Measurements from ENCODE around the gene NBPF3. TPM values are rescaled to one million over a fixed set of nuclear protein-coding genes. Genes with fewer than 3 reads are reported as not detected.
"Not testable (repeated sequence)": the region's sequence is repeated elsewhere in the genome, so short reads cannot be mapped to it uniquely, and the experiment has no call there.

NBPF3 gene
- total RNA-seq (1 to 10 TPM; 5.7 to 6.6 TPM), polyA plus RNA-seq (1 to 10 TPM; 2.6 to 3.7 TPM)
- long read RNA-seq, donor 1, partial matches to known transcripts: 0 of 3 reads
- long read RNA-seq, donor 1, other reads (novel, unspliced or antisense): 3 of 3 reads
- long read RNA-seq, donor 2, partial matches to known transcripts: 1 of 4 reads
- long read RNA-seq, donor 2, other reads (novel, unspliced or antisense): 3 of 4 reads

DNA sequence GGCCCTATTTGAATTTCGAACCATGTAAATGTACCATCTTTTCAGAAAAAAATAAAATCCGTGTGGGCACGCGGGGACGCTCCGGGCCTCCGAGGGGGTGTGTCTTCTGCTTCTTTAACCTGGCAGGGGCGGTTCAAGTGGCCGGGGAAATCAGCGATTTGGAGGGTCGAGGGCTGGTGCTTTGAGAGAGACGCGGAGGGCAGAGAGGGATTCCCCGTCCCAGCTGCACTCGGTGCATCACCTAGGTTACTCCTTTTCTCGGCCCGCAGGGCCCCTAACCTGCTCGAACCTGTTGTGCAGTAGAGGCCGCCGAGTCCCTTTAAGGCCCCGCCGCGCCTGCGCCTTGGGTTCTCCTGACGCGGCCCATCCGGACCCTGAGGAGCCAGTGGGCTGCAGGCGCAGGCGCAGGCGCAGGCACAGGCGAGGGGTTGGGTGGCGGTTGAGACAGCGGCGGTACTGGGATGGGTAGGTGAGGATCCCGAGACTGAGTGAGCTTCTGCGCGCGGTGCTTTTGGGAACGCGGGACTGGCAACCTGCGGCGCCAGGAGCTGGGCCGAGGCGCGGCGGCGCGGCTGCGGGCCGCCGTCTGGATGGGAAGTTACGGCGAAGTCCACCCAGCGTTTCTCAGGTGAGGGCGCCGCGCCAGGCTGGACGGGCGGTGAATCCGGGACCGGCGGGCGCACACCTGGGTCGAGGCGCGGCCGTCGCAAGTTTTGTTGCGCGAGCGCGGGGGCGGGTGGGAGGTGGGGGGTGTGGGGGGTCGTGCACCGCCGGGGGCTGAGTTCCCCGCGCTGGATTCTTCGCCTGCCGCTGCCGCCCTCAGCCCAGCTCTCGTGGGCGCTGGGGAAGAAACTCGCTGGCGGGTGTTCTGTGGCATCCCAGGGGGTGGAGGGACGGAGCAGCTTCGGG lies at the start of gene NBPF3:
Gene NBPF3 (plus strand): TSS at position 417 of the 909 bp plus-strand sequence. CDS start 4,950 bp downstream, outside the sequence.
- WGBS, 2 donors: 0 to 1% methylated on average over 52 to 87 of the region's 87 CpGs

DNA sequence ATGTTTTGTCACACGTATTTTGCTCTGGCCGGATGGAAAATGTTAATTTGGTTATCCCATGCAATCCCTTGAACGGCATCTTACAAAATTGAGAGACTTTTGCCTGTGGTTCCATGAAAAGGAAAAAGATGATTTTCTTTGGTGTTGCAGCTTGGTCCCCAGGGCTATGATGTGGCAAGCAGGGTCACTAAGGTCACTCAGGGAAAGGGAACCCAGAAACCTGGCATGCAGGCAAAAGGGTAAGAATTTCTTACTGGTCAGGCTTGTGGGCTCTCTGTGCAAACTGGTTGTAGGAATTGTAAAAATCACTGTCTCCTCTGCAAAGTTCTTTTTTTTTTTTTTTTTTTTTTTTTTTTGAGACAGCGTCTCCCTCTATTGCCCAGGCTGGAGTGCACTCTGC lies 48.4 kb upstream of the NBPF3 start:
- Histone ChIP-seq H3K4me1 (ENCODE audit: control insufficient read depth in 1 of 2, insufficient read depth in 2 of 2, low read length in 2 of 2) (no peaks in the 10 kb centered on the region), H3K4me3 (ENCODE audit: low read length in 2 of 2) (no peak overlapping the region), H3K36me3 (ENCODE audit: control insufficient read depth in 1 of 2, insufficient read depth in 2 of 2, low read length in 1 of 2) (no peaks in the 10 kb centered on the region), H3K27me3 (ENCODE audit: control insufficient read depth in 1 of 2, insufficient read depth in 2 of 2, low read length in 1 of 2) (no peaks in the 10 kb centered on the region), H3K27ac (ENCODE audit: low read depth in 1 of 2, low read length in 2 of 2) (no peak overlapping the region), H3K9me3 (ENCODE audit: control insufficient read depth, low read length) (no peaks in the 10 kb centered on the region)
- intact Hi-C loops (cut with DNase I): no loop called here
- 83 to 84% methylated on average over 4 of the region's 4 CpGs for WGBS, 2 donors
- ATAC-seq (ENCODE audit: low FRiP score) (no peak), DNase-seq (no peak)

More for the DNA sequence above, at the start of gene NBPF3:
- H3K4me1 ChIP-seq (ENCODE audit: control insufficient read depth in 1 of 2, insufficient read depth in 2 of 2, low read length in 2 of 2): no peaks in the 10 kb centered on the region
- DNase-seq (peak; percentile 83 to 95), ATAC-seq (ENCODE audit: low FRiP score) (peak; percentile 98)
- intact Hi-C loops (cut with DNase I): no loop called here
- H3K9me3 ChIP-seq (ENCODE audit: control insufficient read depth, low read length): no peaks in the 10 kb centered on the region
- H3K27ac ChIP-seq (ENCODE audit: low read depth in 1 of 2, low read length in 2 of 2): no peak within 1 kb of the TSS
- H3K27me3 ChIP-seq (ENCODE audit: control insufficient read depth in 1 of 2, insufficient read depth in 2 of 2, low read length in 1 of 2): no peaks in the 10 kb centered on the region
- peak within 1 kb of the TSS; percentile 35 to 85 for H3K4me3 ChIP-seq (ENCODE audit: low read length in 2 of 2)
- no peaks in the 10 kb centered on the region for H3K36me3 ChIP-seq (ENCODE audit: control insufficient read depth in 1 of 2, insufficient read depth in 2 of 2, low read length in 1 of 2)

GRCh38 chr1:21392587-21393263 lies 47.2 kb upstream of the NBPF3 start:
- ATAC-seq (ENCODE audit: low FRiP score) (no peak), DNase-seq (no peak)
- WGBS, 2 donors: 78 to 81% methylated on average over 15 of the region's 15 CpGs
- no peaks in the 10 kb centered on the region for H3K36me3 ChIP-seq (ENCODE audit: control insufficient read depth in 1 of 2, insufficient read depth in 2 of 2, low read length in 1 of 2)
- intact Hi-C loops (cut with DNase I): no loop called here
- no peaks in the 10 kb centered on the region for H3K4me1 ChIP-seq (ENCODE audit: control insufficient read depth in 1 of 2, insufficient read depth in 2 of 2, low read length in 2 of 2)
- no peaks in the 10 kb centered on the region for H3K9me3 ChIP-seq (ENCODE audit: control insufficient read depth, low read length)
- H3K27ac ChIP-seq (ENCODE audit: low read depth in 1 of 2, low read length in 2 of 2): no peak overlapping the region
- no peak overlapping the region for H3K4me3 ChIP-seq (ENCODE audit: low read length in 2 of 2)
- no peaks in the 10 kb centered on the region for H3K27me3 ChIP-seq (ENCODE audit: control insufficient read depth in 1 of 2, insufficient read depth in 2 of 2, low read length in 1 of 2)

DNA sequence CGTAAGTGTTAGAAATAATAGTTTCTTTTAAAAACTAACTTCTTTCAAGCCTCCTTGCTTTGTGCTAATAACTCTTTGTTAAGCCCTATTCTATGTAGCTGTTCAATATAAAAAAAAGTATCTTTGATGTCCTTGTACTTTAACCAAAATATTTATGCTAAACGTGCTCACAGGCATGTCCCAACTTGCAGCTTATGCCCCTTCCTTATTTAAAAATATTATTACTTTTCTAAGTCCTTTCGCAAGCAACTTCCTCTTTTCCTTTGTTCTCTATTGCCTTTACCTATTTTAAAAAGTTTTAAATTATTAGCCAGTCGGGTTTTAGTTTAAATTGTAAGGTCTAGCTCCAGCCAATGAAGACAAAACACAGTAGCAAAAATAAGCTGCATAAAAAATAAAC lies 43.4 kb upstream of the NBPF3 start:
- DNase-seq (no peak), ATAC-seq (ENCODE audit: low FRiP score) (no peak)
- intact Hi-C loops (cut with DNase I): no loop called here
- no peaks in the 10 kb centered on the region for H3K36me3 ChIP-seq (ENCODE audit: control insufficient read depth in 1 of 2, insufficient read depth in 2 of 2, low read length in 1 of 2)
- no peaks in the 10 kb centered on the region for H3K4me1 ChIP-seq (ENCODE audit: control insufficient read depth in 1 of 2, insufficient read depth in 2 of 2, low read length in 2 of 2)
- no peaks in the 10 kb centered on the region for H3K27me3 ChIP-seq (ENCODE audit: control insufficient read depth in 1 of 2, insufficient read depth in 2 of 2, low read length in 1 of 2)
- H3K27ac ChIP-seq (ENCODE audit: low read depth in 1 of 2, low read length in 2 of 2): no peak overlapping the region
- WGBS, 2 donors: 58 to 59% methylated on average over 4 of the region's 4 CpGs
- H3K9me3 ChIP-seq (ENCODE audit: control insufficient read depth, low read length): no peaks in the 10 kb centered on the region
- no peak overlapping the region for H3K4me3 ChIP-seq (ENCODE audit: low read length in 2 of 2)

DNA sequence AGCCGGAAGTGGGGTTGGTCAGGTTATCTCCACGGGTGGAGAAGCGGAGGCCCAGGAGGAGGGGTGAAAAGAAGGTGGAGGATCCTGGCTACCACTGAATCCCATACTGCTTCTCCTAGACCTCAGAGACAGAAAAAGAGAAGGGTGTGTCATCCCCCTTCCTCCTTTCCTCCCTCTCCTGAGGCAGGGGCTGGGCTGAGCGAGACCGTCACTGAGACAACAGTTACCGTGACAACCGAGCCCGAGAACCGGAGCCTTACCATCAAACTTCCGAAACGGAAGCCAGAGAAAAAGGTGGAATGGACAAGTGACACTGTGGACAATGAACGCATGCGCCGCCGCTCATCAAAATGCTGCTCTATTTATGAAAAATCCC lies 42.1 kb upstream of the NBPF3 start:
- Histone ChIP-seq H3K4me3 (ENCODE audit: low read length in 2 of 2) (no peak overlapping the region), H3K36me3 (ENCODE audit: control insufficient read depth in 1 of 2, insufficient read depth in 2 of 2, low read length in 1 of 2) (no peaks in the 10 kb centered on the region), H3K27ac (ENCODE audit: low read depth in 1 of 2, low read length in 2 of 2) (no peak overlapping the region), H3K27me3 (ENCODE audit: control insufficient read depth in 1 of 2, insufficient read depth in 2 of 2, low read length in 1 of 2) (no peaks in the 10 kb centered on the region), H3K9me3 (ENCODE audit: control insufficient read depth, low read length) (no peaks in the 10 kb centered on the region), H3K4me1 (ENCODE audit: control insufficient read depth in 1 of 2, insufficient read depth in 2 of 2, low read length in 2 of 2) (no peaks in the 10 kb centered on the region)
- DNase-seq (no peak), ATAC-seq (ENCODE audit: low FRiP score) (no peak)
- intact Hi-C loops (cut with DNase I): no loop called here
- 39% methylated on average over 15 of the region's 15 CpGs for WGBS, 2 donors

DNA sequence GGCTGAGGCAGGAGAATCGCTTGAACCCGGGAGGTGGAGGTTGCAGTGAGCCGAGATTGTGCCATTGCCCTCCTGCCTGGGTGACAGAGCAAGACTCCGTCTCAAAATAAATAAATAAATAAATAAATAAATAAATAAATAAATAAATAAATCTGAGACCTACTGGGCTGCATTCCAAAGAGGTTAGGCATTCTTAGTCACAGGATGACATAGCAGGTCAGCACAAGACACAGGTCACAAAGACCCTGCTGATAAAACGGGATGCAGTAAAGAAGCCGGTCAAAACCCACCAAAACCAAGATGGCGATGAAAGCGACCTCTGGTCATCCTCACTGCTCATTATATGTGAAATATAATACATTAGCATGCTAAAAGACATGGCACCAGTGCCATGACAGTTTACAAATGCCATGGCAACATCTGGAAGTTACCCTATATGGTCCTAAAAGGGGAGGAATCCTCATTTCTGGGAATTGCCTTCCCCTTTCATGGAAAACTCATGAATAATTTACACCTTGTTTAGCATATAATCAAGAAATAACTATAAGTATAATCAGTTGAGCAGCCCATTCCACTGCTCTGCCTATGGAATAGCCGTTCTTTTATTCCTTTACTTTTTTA lies 38.1 kb upstream of the NBPF3 start:
- H3K4me1 ChIP-seq (ENCODE audit: control insufficient read depth in 1 of 2, insufficient read depth in 2 of 2, low read length in 2 of 2); intact Hi-C loops (cut with DNase I); H3K4me3 ChIP-seq (ENCODE audit: low read length in 2 of 2); H3K27ac ChIP-seq (ENCODE audit: low read depth in 1 of 2, low read length in 2 of 2); H3K36me3 ChIP-seq (ENCODE audit: control insufficient read depth in 1 of 2, insufficient read depth in 2 of 2, low read length in 1 of 2); DNase-seq; H3K27me3 ChIP-seq (ENCODE audit: control insufficient read depth in 1 of 2, insufficient read depth in 2 of 2, low read length in 1 of 2); ATAC-seq (ENCODE audit: low FRiP score); H3K9me3 ChIP-seq (ENCODE audit: control insufficient read depth, low read length): not testable (repeated sequence)
- 83 to 87% methylated on average over 9 of the region's 9 CpGs for WGBS, 2 donors

DNA sequence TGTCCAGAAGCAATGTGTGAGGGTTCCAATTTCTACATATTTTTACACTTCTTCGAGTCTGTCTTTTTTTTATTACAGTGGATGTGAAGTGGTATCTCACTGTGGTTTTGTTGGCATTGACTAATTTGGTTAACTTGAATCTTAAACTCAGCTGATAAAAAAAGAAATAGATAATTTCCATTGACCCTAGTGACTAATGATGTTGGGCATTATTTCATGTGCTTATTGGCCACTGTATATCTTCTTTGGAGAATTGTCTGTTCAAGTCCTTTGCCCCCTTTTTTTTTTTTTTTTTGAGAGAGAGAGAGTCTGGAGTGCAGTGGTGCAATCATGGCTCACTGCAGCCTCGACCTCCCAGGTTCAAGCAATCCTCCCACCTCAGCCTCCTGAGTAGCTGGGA lies 33.3 kb upstream of the NBPF3 start:
- Histone ChIP-seq H3K4me3 (ENCODE audit: low read length in 2 of 2) (no peak overlapping the region), H3K27me3 (ENCODE audit: control insufficient read depth in 1 of 2, insufficient read depth in 2 of 2, low read length in 1 of 2) (no peaks in the 10 kb centered on the region), H3K27ac (ENCODE audit: low read depth in 1 of 2, low read length in 2 of 2) (no peak overlapping the region), H3K9me3 (ENCODE audit: control insufficient read depth, low read length) (no peaks in the 10 kb centered on the region), H3K36me3 (ENCODE audit: control insufficient read depth in 1 of 2, insufficient read depth in 2 of 2, low read length in 1 of 2) (no peaks in the 10 kb centered on the region), H3K4me1 (ENCODE audit: control insufficient read depth in 1 of 2, insufficient read depth in 2 of 2, low read length in 2 of 2) (no peaks in the 10 kb centered on the region)
- DNase-seq: no peak
- ATAC-seq (ENCODE audit: low FRiP score): no peak
- intact Hi-C loops (cut with DNase I): no loop called here
- 60 to 62% methylated on average over 2 of the region's 2 CpGs for WGBS, 2 donors

GRCh38 chr1:21409897-21410296 lies 30.0 kb upstream of the NBPF3 start:
- H3K4me1 ChIP-seq (ENCODE audit: control insufficient read depth in 1 of 2, insufficient read depth in 2 of 2, low read length in 2 of 2); H3K4me3 ChIP-seq (ENCODE audit: low read length in 2 of 2); H3K9me3 ChIP-seq (ENCODE audit: control insufficient read depth, low read length); H3K36me3 ChIP-seq (ENCODE audit: control insufficient read depth in 1 of 2, insufficient read depth in 2 of 2, low read length in 1 of 2); H3K27me3 ChIP-seq (ENCODE audit: control insufficient read depth in 1 of 2, insufficient read depth in 2 of 2, low read length in 1 of 2); H3K27ac ChIP-seq (ENCODE audit: low read depth in 1 of 2, low read length in 2 of 2); intact Hi-C loops (cut with DNase I); DNase-seq; ATAC-seq (ENCODE audit: low FRiP score): not testable (repeated sequence)
- 52 to 53% methylated on average over 3 of the region's 3 CpGs for WGBS, 2 donors

Measured in aorta (tissue), 5 donors.